ENCODE data around the gene COL21A1. TPM values are rescaled to one million over a fixed set of nuclear protein-coding genes. Genes with fewer than 3 reads are reported as not detected.
"Not testable (repeated sequence)": the region's sequence is repeated elsewhere in the genome, so short reads cannot be mapped to it uniquely, and the experiment has no call there.

The COL21A1 gene
- total RNA-seq, 5 donors from 2014 or later (not counting 1 experiment from before 2014, with no cell fraction given), result not detected

DNA sequence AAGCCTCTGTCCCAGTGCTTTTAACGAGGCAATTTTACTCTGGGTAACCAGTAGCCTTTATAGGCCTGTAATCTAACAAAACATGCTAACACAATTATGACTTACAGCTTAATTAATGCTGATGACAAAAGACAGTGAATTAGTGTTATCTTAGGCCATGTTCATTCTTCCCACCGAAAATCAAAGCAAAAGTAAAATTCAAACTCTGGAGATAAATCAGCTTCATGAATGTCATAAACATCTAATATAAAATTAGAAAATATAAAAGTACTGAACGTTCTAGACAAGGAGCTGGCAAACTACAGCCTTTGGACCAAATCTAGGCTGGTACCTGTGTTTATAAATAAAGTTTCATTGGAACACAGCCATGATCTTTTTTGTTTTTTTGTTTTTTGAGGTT lies 18.6 kb upstream of the COL21A1 start:
- Histone ChIP-seq H3K27ac (ENCODE audit: low read length) (no peak overlapping the region), H3K27me3 (replicated peaks in 1 of 2; ENCODE audit: control insufficient read depth in 2 of 2, extremely low read depth in 1 of 2, insufficient read depth in 2 of 2, low read length in 1 of 2) (no peaks in the 10 kb centered on the region), H3K9me3 (no peaks in the 10 kb centered on the region), H3K4me1 (ENCODE audit: control insufficient read depth in 1 of 2, extremely low read depth in 1 of 2, insufficient read depth in 2 of 2, low read length in 2 of 2) (no peaks in the 10 kb centered on the region), H3K36me3 (ENCODE audit: control insufficient read depth in 2 of 2, extremely low read depth in 1 of 2, insufficient read depth in 1 of 2, low read length in 1 of 2) (no peaks in the 10 kb centered on the region), H3K4me3 (ENCODE audit: control insufficient read depth in 1 of 2, extremely low read depth in 1 of 2, low read length in 1 of 2) (no peak overlapping the region)
- no peak overlapping the region for H3K27ac Mint-ChIP-seq
- ATAC-seq (replicated peaks in 1 of 4) (no peak), DNase-seq (no peak)
- no peaks in the 10 kb centered on the region for H3K36me3 Mint-ChIP-seq
- no peaks in the 10 kb centered on the region for H3K4me1 Mint-ChIP-seq
- H3K27me3 Mint-ChIP-seq, result no peaks in the 10 kb centered on the region
- CTCF ChIA-PET, result no interaction called here
- no CpG with 5 or more reads among the region's 3 CpGs for WGBS (ENCODE audit: insufficient coverage)
- H3K4me3 Mint-ChIP-seq, result no peak overlapping the region
- POLR2A ChIA-PET, result no interaction called here
- H3K9me3 Mint-ChIP-seq, result peaks cover 11 to 14% (median 11%) of the 10 kb centered on the region in 3 donors

DNA sequence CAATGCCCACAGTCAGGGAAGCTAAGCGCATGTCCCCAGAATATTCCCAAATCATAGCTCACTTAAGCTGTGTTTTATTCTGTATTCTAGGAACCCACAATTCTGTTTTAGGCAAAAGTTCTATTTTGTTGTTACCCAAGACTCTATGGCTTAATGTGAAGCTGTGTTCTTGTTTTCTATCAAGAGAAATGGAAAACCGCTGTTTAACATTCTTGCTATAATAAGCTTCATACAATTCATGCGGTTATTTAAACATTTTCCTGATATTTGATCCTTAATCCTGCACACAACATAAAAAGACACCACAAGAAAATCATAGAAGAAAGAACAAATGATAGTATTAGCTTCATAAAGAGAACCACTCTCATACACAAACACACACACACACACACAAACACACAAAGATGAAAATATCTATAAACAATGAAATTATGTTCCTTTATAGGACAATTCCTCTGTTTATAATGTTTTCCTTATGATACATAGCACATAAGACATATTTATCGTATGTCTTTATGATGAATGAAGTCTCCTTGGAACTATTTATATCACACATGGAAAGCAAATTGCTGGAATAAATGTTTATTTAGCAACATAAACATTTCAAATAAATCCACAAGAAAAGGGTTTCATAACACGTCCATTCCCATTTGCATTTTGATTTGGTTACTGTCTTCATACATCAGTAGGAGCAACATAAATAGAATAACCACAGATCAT lies 16.4 kb upstream of the COL21A1 start:
- 50% methylated on average over 1 of the region's 5 CpGs for WGBS (ENCODE audit: insufficient coverage)
- ATAC-seq (replicated peaks in 1 of 4), result no peak
- CTCF ChIA-PET, result no interaction called here

DNA sequence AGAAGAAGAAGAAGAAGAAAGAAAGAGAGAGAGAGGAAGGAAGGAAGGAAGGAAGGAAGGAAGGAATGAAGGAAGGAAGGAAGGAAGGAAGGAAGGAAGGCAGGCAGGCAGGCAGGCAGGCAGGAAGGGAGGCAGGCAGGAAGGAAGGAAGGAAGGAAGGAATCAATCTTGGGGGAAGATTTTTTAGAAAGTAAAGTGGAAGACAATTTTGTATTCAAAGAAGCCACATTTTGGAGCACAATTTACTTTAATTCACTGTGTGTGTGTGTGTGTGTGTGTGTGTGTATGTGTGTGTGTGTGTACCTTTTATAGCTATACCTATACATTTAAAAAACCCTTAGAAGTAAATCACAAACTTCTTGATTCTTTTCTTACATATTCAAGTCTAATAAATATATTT lies 13.2 kb upstream of the COL21A1 start:
- H3K4me1 ChIP-seq (ENCODE audit: control insufficient read depth in 1 of 2, extremely low read depth in 1 of 2, insufficient read depth in 2 of 2, low read length in 2 of 2); H3K27me3 Mint-ChIP-seq; H3K9me3 Mint-ChIP-seq; H3K4me3 ChIP-seq (ENCODE audit: control insufficient read depth in 1 of 2, extremely low read depth in 1 of 2, low read length in 1 of 2); CTCF ChIA-PET; H3K36me3 ChIP-seq (ENCODE audit: control insufficient read depth in 2 of 2, extremely low read depth in 1 of 2, insufficient read depth in 1 of 2, low read length in 1 of 2); POLR2A ChIA-PET; DNase-seq; ATAC-seq (replicated peaks in 1 of 4); H3K36me3 Mint-ChIP-seq; H3K27me3 ChIP-seq (replicated peaks in 1 of 2; ENCODE audit: control insufficient read depth in 2 of 2, extremely low read depth in 1 of 2, insufficient read depth in 2 of 2, low read length in 1 of 2); H3K27ac ChIP-seq (ENCODE audit: low read length); H3K4me1 Mint-ChIP-seq; H3K9me3 ChIP-seq; H3K27ac Mint-ChIP-seq; H3K4me3 Mint-ChIP-seq: not testable (repeated sequence)

More for the DNA sequence above, 16.4 kb upstream of the COL21A1 start:
- Histone ChIP-seq H3K27me3 (replicated peaks in 1 of 2; ENCODE audit: control insufficient read depth in 2 of 2, extremely low read depth in 1 of 2, insufficient read depth in 2 of 2, low read length in 1 of 2) (no peaks in the 10 kb centered on the region), H3K4me3 (ENCODE audit: control insufficient read depth in 1 of 2, extremely low read depth in 1 of 2, low read length in 1 of 2) (no peak overlapping the region), H3K36me3 (ENCODE audit: control insufficient read depth in 2 of 2, extremely low read depth in 1 of 2, insufficient read depth in 1 of 2, low read length in 1 of 2) (no peaks in the 10 kb centered on the region), H3K27ac (ENCODE audit: low read length) (no peak overlapping the region), H3K4me1 (ENCODE audit: control insufficient read depth in 1 of 2, extremely low read depth in 1 of 2, insufficient read depth in 2 of 2, low read length in 2 of 2) (no peaks in the 10 kb centered on the region), H3K9me3 (no peaks in the 10 kb centered on the region)
- Mint-ChIP-seq H3K4me3 (no peak overlapping the region), H3K36me3 (no peaks in the 10 kb centered on the region), H3K27ac (no peak overlapping the region), H3K9me3 (peaks cover 0 to 11% (median 8%) of the 10 kb centered on the region in 3 donors), H3K27me3 (no peaks in the 10 kb centered on the region), H3K4me1 (no peaks in the 10 kb centered on the region)
- POLR2A ChIA-PET, result interaction anchor here in 1 of 2 donors (0.5 kb wide), 1 partner anchor 263 kb away, joined by 4 read pairs; no protein-coding TSS in a partner anchor
- no peak for DNase-seq

DNA sequence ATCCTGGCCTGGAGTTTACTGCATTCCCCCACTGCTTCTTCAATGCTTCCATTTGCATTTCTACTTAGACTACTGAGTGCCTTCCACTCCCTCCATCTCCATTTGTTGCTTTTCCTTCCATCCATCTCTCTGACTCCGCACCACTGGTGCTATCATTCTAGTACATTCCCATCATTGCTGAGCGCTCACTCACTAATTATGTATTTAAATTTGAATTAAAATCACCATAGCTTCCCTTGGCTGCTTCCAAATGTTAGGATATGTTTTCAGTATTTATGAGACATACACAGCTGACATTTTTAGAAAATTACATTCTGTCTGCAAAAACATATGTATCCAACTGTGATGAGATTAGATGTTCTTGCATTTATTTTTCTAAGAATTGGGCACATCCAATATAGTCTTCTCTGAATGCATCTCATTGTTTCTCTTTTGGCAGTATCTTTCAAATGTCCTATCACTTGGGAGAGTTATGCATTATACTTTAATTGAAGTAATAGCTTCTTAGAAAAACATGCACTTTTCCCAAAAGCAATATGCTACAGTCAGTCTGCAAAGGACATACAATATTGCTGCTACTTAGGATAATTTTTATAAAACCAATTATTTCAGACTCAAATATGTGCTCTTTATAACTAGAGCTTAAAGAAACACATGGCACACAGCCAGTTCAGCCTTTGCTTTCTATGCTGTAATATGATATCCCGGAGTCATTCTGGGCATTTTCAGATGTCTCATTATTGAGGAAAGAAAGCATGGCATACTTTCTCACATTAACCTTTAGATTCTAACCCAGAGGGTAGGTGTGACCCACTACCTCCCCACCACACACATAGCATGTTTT lies 12.1 kb upstream of the COL21A1 start:
- no peaks in the 10 kb centered on the region for H3K4me1 ChIP-seq (ENCODE audit: control insufficient read depth in 1 of 2, extremely low read depth in 1 of 2, insufficient read depth in 2 of 2, low read length in 2 of 2)
- no peak overlapping the region for H3K4me3 ChIP-seq (ENCODE audit: control insufficient read depth in 1 of 2, extremely low read depth in 1 of 2, low read length in 1 of 2)
- no peaks in the 10 kb centered on the region for H3K36me3 ChIP-seq (ENCODE audit: control insufficient read depth in 2 of 2, extremely low read depth in 1 of 2, insufficient read depth in 1 of 2, low read length in 1 of 2)
- Mint-ChIP-seq H3K27me3 (no peaks in the 10 kb centered on the region), H3K4me1 (no peaks in the 10 kb centered on the region), H3K4me3 (no peak overlapping the region), H3K36me3 (no peaks in the 10 kb centered on the region), H3K9me3 (peaks cover 0 to 5% (median 2%) of the 10 kb centered on the region in 3 donors), H3K27ac (no peak overlapping the region)
- ChIA-PET CTCF (no interaction called here), POLR2A (no interaction called here)
- no peaks in the 10 kb centered on the region for H3K27me3 ChIP-seq (replicated peaks in 1 of 2; ENCODE audit: control insufficient read depth in 2 of 2, extremely low read depth in 1 of 2, insufficient read depth in 2 of 2, low read length in 1 of 2)
- ATAC-seq (replicated peaks in 1 of 4), result no peak
- H3K27ac ChIP-seq (ENCODE audit: low read length), result no peak overlapping the region
- no CpG with 5 or more reads among the region's 3 CpGs for WGBS (ENCODE audit: insufficient coverage)
- H3K9me3 ChIP-seq, result no peaks in the 10 kb centered on the region
- DNase-seq, result no peak

DNA sequence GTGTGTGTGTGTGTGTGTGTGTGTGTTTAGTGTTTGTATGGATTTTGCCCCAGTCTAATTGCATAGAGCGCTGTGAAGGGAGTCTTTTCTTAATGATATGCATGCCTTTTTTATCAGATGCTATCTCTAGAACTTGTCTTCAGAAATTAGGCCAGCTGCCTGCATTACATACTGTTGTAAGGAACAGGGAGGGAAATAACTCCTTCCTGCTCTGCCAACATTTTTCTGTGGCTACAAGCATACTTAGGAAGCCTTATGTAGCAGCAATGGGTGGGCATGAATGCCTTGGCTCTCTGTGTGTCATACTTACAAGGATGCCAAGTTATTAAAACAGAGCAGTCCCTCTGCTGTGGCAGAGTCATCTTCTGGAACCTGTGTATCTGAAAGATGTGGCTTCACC lies 8.0 kb upstream of the COL21A1 start:
- no CpG with 5 or more reads among the region's 1 CpG for WGBS (ENCODE audit: insufficient coverage)
- Mint-ChIP-seq H3K27me3 (no peaks in the 10 kb centered on the region), H3K4me1 (no peaks in the 10 kb centered on the region), H3K27ac (no peak overlapping the region), H3K9me3 (peaks cover 0 to 3% (median 0%) of the 10 kb centered on the region in 3 donors), H3K36me3 (no peaks in the 10 kb centered on the region), H3K4me3 (no peak overlapping the region)
- POLR2A ChIA-PET, result no interaction called here
- CTCF ChIA-PET, result interaction anchor here in 1 of 2 donors (0.6 kb wide), 1 partner anchor 16 kb away, joined by 3 read pairs; no protein-coding TSS in a partner anchor
- no peaks in the 10 kb centered on the region for H3K4me1 ChIP-seq (ENCODE audit: control insufficient read depth in 1 of 2, extremely low read depth in 1 of 2, insufficient read depth in 2 of 2, low read length in 2 of 2)
- no peaks in the 10 kb centered on the region for H3K36me3 ChIP-seq (ENCODE audit: control insufficient read depth in 2 of 2, extremely low read depth in 1 of 2, insufficient read depth in 1 of 2, low read length in 1 of 2)
- no peaks in the 10 kb centered on the region for H3K9me3 ChIP-seq
- H3K4me3 ChIP-seq (ENCODE audit: control insufficient read depth in 1 of 2, extremely low read depth in 1 of 2, low read length in 1 of 2), result no peak overlapping the region
- no peaks in the 10 kb centered on the region for H3K27me3 ChIP-seq (replicated peaks in 1 of 2; ENCODE audit: control insufficient read depth in 2 of 2, extremely low read depth in 1 of 2, insufficient read depth in 2 of 2, low read length in 1 of 2)
- DNase-seq (no peak), ATAC-seq (replicated peaks in 1 of 4) (no peak)
- no peak overlapping the region for H3K27ac ChIP-seq (ENCODE audit: low read length)

DNA sequence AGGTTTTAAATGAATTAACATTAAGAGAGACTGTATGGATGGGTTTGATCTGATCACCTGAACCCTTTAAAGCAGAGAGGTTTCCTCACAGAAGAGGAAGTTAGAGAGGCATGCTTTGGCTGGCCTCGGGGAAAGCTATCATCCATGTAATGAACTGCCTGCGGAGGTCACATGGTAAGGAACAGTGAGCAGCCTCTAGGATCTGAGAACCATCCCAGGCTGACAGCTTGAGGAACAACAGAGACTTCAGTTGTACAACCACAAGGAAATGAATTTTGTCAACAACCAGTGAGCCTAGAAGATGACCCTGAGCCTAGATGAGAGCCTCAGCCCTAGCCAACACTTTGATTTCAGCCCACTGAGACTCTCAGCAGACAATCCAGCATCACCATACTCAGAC lies 2.9 kb upstream of the COL21A1 start:
- Histone ChIP-seq H3K36me3 (ENCODE audit: control insufficient read depth in 2 of 2, extremely low read depth in 1 of 2, insufficient read depth in 1 of 2, low read length in 1 of 2) (no peaks in the 10 kb centered on the region), H3K4me3 (ENCODE audit: control insufficient read depth in 1 of 2, extremely low read depth in 1 of 2, low read length in 1 of 2) (no peak overlapping the region), H3K4me1 (ENCODE audit: control insufficient read depth in 1 of 2, extremely low read depth in 1 of 2, insufficient read depth in 2 of 2, low read length in 2 of 2) (no peaks in the 10 kb centered on the region), H3K27me3 (replicated peaks in 1 of 2; ENCODE audit: control insufficient read depth in 2 of 2, extremely low read depth in 1 of 2, insufficient read depth in 2 of 2, low read length in 1 of 2) (peaks cover 8 to 10% of the 10 kb centered on the region in 2 experiments), H3K27ac (ENCODE audit: low read length) (no peak overlapping the region), H3K9me3 (no peaks in the 10 kb centered on the region)
- Mint-ChIP-seq H3K4me1 (no peaks in the 10 kb centered on the region), H3K36me3 (no peaks in the 10 kb centered on the region), H3K27me3 (peaks cover 0 to 12% of the 10 kb centered on the region in 2 donors), H3K9me3 (peaks cover 0 to 7% (median 0%) of the 10 kb centered on the region in 3 donors), H3K4me3 (no peak overlapping the region), H3K27ac (no peak overlapping the region)
- ChIA-PET POLR2A (no interaction called here), CTCF (no interaction called here)
- DNase-seq (no peak), ATAC-seq (replicated peaks in 1 of 4) (no peak)
- 88% methylated on average over 1 of the region's 2 CpGs for whole genome bisulfite sequencing (ENCODE audit: insufficient coverage)

Data from T-cell (primary cell).